NK-92 treated with Interleukin-12 subunit alpha and Interleukin-12 subunit beta, amount 100 ng/mL, for 24 hours (cell line): ENCODE measurements around the gene RNF222.

ENCODE experiments used
- DNase-seq: peaks from one replicate; lab custom pipeline; 2025; lab: John Stamatoyannopoulos, UW

Gene RNF222

GRCh38 chr17:8397636-8398035 lies at the start of gene RNF222:
Gene RNF222 (minus strand): TSS chr17:8397827. CDS start chr17:8393461, 4,366 bp downstream.
- DNase-seq: no peak

GRCh38 chr17:8445536-8445935 lies 47.9 kb upstream of the RNF222 start:
- DNase-seq: no peak

DNA sequence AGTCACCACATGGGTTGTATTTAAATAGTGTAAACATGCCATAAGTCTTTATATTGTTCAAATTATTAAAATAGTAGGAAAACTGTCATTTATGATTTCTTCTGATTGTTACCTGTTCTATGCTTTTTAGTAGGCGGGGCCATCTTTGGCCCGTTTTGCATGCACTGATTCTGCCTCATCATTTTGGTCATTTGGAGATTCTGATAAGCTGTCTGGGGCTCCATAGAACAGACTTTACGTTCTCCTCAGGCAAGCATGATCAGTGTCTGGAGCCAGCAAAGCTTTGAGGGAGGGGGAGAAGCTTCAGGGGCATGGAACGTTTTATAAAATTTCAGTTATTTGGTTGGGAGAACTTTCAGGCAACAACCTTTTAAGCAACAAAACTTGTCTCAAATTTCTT lies 46.9 kb upstream of the RNF222 start:
- no peak for DNase-seq

GRCh38 chr17:8443756-8444155 lies 46.1 kb upstream of the RNF222 start:
- DNase-seq: no peak

GRCh38 chr17:8442310-8442709 lies 44.7 kb upstream of the RNF222 start:
- no peak for DNase-seq

GRCh38 chr17:8441690-8442089 lies 44.1 kb upstream of the RNF222 start:
- no peak for DNase-seq

- DNase-seq: no peak
Measured at GRCh38 chr17:8439681-8440080, 42.1 kb upstream of the RNF222 start.

- DNase-seq: no peak
Measured at GRCh38 chr17:8438441-8438840, 40.8 kb upstream of the RNF222 start.

DNA sequence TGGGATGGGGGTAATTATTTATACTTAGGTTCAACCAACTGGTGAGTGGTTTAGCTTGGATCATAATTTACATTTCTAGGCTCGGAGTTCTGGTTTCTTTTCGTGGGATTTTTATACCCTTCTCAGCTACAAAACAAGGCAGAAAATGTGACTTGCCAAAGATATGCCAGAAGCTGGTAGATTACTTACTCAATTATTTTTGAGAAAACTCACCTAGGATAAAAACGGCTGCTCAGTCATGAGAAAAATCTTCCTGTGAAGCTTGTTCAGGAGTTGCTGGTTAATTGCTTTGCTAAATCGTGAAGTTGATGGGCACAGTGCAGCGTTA lies 39.2 kb upstream of the RNF222 start:
- DNase-seq: no peak

- peak; percentile 40 for DNase-seq
Measured at GRCh38 chr17:8436169-8436843, 38.7 kb upstream of the RNF222 start.

GRCh38 chr17:8435245-8436168 lies 37.9 kb upstream of the RNF222 start, which contains the start of gene NDEL1:
Gene NDEL1 (plus strand): TSS chr17:8435884. CDS start chr17:8444272, 8,388 bp downstream.
- peak; percentile 91 for DNase-seq

DNA sequence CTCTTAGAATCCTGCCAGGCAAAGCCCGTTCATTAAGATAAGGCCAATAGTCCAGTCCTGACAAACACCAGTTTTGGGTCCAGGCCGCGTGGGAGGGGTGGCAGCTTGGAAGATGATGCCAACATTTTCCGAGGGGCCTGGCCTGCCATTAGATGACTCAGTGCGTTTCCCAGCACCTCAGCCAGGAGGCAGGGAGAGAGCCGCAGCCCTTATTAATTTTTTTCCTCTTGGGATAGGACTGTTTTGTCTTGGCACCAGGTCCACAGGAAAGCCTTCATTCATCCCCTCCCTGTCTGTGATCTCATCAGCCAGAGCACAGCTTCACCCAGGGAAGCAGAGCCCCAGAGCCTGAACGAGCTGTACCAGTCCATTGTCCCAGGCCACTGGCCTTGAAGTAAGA lies 33.3 kb upstream of the RNF222 start:
- no peak for DNase-seq

DNA sequence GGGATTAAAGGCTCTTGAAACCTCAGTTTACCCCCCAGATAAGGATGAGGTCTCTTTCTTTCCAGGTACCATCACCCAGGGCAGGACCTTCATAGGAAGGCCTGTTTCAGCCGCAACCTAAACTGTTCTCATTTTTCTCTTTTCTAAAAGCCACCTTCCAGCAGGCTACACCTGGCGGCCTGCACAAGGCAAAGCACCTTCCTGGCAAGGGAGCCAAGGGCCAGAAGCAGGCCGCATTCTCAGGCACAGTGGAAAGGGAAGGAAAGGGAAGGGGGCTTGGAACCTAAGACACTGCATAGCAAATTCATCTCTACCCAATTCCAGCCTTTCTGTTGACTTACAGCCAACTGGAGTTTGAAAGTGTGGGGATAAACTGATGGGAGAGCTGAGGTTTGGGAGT lies 29.2 kb upstream of the RNF222 start:
- DNase-seq: no peak

DNA sequence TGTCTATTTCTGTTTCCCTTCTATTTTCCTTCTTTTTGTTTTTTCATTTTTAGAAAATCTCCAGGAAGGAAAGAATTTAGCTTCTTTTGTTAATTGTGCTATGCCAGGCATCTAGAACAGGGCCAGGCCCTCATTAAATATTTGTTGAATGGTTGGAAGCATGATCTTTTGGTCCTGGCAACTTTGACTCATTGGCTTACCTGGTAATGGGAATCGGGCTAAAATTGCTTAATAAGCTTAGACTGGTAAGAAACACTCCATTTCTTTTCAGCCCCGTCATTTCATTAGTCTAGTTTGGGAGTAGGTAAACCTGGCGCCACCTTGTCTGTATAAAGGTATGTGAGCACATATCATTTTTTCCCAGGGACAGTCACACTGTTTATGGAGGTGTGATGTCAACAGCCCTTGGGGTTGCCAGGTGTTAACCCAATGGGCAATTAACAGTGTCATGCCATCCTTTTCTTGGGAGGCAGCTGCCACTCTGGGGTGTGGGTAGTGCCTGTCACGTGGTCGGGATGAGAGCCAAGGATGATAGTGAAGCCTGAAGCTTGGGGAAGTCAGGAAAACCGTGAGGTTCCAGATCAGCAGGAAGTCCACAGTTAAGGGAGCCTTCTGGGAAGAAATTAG lies 28.6 kb upstream of the RNF222 start:
- no peak for DNase-seq

DNA sequence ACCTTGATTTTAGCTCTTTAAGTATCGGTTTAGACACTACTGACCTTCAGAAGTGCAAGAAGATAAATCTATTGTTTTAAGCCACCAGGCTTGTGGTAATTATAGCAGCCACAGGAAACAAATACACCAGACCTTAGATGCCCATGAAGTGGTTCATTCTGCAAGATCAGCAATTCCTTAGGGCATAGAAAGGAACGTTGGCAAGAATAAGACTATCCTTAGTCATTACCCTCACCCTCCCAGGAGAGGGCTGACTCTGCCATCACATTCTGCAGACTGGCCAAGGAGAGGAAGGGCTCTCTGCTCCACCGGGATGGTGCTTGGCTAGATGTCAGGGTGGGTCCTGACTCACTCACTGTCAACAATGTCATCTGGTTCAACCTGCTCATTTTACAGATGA lies 23.9 kb upstream of the RNF222 start:
- no peak for DNase-seq

- no peak for DNase-seq
Measured at GRCh38 chr17:8420041-8420934, 22.7 kb upstream of the RNF222 start.

DNA sequence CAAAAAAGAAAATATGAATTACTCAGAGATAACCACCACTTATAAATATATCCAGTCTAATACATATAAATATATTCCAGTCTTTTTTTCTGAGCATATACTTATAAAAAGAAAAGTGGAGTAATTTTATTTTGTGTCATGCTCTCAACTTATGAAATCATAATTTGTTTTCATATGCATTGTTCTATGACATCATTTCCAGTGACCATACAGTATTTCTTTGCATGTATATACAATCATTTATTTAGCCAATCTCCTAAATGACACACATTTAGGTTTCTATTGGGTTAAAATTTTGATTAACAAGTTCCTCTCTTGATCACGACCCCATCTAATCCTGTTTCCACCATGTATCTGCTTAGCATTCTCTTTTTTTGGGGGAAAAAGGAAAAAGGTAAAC lies 21.7 kb upstream of the RNF222 start:
- no peak for DNase-seq

DNA sequence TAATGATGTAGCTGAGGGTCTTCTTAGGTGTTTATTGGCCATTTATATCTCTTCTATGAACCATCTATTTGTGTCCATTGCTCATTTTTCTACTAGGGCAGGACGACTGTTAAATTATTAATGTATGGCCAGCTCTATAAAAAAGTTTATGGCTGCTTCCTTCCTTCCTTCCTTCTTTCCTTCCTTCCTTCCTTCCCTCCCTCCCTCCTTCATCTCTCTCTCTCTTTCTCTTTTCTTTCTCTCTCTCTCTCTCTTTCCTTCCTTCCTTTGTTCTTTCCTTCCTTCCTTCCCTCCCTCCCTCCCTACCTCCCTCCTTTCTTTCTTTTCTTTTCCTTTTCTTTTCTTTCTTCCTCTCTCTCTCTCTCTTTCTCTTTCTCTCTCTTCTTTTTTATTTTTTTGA lies 20.8 kb upstream of the RNF222 start:
- no peak for DNase-seq

DNA sequence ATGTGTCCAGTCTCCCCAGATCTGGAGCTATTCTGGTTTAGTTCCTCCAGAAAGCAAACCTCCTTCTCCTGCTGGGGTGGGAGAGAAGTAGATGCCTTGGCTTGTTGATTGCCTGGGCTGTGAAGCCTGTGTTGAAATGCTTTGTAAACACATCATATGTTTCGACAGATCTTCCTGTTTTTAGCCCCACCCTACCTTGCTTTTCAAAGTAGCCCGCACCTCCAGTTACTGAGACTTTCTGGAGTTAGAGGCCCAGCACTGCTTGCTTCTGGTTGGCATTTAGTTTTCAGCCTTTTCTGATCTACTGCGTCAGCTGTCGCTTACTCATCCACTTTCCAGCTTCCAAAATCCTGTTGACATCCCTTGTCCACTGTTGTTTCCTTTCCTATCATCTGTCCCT lies 20.2 kb upstream of the RNF222 start:
- DNase-seq: no peak

DNA sequence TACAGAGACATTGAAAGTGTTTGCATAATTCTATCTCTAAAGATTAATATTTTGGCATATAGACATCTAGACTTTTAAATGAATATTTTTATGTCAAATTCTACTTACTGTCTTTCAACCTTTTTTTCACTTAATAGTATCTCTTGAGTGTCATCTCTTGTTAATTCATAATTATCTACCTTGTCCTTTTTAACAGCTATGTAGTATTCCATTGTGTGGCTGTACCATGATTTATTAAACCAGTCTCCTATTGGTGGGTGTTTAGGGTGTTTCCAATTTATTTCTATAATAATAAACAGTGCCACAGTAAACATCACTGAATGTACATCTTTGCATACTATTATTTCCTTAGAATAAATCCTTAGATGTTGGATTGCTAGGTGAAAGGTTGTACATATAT lies 16.3 kb upstream of the RNF222 start:
- no peak for DNase-seq

- no peak for DNase-seq
Measured at GRCh38 chr17:8413328-8413727, 15.7 kb upstream of the RNF222 start.

DNA sequence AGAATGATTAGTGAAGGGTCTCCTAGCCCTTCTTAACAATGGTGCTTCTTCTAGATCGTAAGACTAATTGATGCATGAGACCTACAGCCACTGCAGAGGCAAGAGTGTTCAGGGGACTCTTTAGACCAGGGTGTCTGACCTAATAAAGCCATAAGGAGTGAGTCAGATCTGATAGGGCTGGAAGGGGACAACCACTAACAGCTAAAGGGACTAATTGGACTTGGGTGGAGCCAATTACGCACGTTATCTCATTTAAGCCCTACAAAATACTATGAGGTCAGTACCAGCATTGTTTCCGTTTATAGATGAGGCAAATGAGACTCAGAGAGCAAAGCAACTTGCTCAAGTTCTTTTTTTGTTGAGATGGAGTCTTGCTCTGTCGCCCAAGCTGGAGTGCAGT lies 14.5 kb upstream of the RNF222 start:
- no peak for DNase-seq
